HG02571 (cell line): ENCODE results near the gene HTR2C.
A peak's percentile ranks its signal among the peaks of the same experiment; 100 is the strongest.
"Not testable (repeated sequence)": the region's sequence is repeated elsewhere in the genome, so short reads cannot be mapped to it uniquely, and the experiment has no call there.

Experiments
- ATAC-seq: cut with Tn5 transposase; IDR thresholded peaks from one replicate; pipeline ENCODE4 v1.9.1; 2021; ENCODE audit warnings: mild to moderate bottlenecking, moderate library complexity; ENCODE audit not compliant: unreplicated experiment

Gene HTR2C

GRCh38 chrX:114583646-114584374, at the start of gene HTR2C:
TSS of gene HTR2C (plus strand) at chrX:114584086. CDS start at chrX:114726937, 142,851 bp downstream.
- ATAC-seq = no peak

DNA sequence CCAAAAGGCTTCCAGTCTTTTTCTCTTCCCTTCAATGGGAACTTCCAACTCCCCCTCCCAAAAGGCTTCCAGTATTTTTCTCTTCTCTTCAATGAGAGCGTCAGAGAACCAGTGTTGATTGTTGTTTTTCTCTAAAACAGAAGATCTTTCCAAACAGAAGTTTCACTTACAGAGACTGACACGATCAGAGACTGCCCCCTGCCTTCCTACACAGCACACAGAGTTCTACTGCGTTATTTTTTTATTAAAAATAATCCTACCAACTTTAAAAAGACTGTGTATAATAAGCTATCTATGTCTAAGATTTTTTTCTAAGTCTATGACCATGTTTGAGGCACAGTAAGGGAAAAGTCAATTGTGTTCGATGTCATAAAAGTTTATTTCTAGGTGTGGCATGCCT, 3.5 kb upstream of the HTR2C start:
- no peak for ATAC-seq

GRCh38 chrX:114581528-114582263, 2.2 kb upstream of the HTR2C start:
- no peak for ATAC-seq

DNA sequence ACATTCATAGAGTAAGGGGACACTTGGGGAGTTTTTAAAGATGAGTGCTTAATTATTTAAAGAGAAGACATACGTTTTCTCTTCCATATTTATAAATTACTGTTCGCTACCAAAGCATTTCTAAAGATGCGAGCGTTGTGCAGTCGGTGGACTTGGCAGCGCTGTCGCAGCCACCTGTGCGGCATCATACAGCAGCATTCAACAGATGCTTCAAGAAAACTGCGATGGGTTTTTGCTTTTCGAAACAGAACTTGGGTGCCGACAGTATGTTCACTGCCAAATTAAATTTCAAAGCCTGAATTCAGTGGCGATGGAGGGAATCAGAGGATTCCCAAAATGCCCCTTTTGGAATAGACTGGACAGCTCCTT, 1.6 kb upstream of the HTR2C start:
- no peak for ATAC-seq

DNA sequence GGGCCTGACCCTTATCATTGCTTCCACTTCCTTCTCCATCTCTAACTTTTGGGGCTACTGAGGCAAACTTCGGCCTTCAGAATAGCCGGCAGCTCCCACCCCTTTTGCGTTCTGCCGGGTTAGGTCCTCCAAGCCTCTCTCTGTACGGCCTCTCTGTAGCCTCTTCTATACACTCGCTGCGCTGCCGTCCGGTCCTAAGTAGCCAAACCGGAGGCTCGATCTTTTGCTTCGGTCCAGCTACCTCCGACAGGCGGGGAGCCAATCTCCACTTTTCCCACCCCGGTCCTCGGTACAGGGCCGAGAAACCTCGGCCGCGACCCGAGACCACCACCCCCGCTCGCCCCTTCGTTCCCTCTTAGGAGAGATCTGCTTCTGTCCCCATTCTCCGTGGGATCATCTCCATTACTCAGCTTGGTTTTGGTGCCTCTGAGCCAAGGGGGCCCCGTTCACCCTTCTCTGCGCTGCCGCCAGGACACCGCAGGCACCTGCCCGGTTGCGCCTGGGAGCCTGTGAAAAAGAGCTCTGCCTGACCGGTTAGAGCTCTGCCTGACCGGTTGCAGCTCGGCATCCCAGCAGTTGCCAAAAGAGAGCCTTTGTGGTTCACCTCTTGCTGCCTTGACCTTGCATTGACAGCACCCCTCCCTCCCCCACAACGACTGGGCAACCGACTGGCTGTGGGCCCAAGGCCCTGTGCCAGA, 1.0 kb upstream of the HTR2C start:
- ATAC-seq = no peak

GRCh38 chrX:114584375-114584943, 573 bp downstream of the HTR2C start:
- ATAC-seq = no peak

DNA sequence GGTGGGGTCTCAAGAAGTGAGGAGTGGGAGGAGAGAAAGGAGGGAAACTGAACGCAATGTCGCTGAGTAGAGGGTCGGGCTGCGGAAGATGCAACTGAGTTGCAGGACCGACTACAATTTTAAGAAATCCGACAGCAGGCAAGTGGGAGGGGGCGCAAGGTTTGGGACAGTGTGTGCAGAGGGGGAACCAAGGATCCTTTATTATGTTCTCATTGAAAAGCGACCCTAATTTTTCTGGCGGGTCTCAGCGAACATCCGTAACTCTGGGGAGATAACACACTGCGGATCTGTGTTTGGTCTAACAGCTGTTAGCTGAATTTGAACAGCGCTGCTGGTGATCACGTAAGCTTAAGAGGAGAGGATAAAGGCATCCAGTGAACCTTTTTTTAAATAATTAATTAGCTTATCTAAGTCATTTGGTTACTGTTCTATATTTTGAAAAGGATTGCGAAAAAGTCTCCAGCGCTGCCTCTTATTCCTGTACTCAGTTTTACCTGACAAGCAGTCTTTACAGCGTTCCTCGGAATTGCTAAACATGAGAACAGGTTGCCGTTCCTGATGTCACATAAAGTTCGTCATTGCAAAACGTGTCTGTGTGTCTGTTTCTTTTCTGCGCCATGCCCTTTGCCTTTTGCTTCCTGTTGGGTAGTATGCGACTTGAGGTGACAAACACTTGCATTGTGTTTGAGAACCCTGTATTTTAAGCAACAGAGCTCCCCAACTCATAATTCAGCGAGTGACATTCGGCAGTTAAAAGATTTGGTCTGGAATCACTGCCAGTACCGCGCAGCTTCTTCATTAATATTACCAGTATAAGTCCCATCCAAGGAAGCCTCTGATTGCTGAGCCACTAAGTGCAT, 1.3 kb downstream of the HTR2C start:
- ATAC-seq = no peak

GRCh38 chrX:114591121-114591520, 7.2 kb downstream of the HTR2C start:
- no peak for ATAC-seq

- ATAC-seq = no peak
These were observed 15.4 kb downstream of the HTR2C start for GRCh38 chrX:114599305-114599704.

GRCh38 chrX:114599911-114600310, 16.0 kb downstream of the HTR2C start:
- no peak for ATAC-seq

DNA sequence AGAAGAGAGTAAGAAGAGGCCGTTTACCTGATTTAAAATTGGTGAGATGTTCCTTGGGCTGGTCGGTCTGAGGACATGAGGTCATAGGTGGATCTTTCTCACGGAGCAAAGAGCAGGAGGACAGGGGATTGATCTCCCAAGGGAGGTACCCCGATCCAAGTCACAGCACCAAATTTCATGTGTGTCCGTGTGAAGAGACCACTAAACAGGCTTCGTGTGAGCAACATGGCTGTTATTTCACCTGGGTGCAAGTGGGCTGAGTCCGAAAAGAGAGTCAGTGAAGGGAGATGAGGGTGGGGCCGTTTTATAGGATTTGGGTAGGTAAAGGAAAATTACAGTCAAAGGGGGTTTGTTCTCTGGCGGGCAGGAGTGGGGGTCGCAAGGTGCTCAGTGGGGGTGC, 22.7 kb downstream of the HTR2C start:
- not testable (repeated sequence) for ATAC-seq

DNA sequence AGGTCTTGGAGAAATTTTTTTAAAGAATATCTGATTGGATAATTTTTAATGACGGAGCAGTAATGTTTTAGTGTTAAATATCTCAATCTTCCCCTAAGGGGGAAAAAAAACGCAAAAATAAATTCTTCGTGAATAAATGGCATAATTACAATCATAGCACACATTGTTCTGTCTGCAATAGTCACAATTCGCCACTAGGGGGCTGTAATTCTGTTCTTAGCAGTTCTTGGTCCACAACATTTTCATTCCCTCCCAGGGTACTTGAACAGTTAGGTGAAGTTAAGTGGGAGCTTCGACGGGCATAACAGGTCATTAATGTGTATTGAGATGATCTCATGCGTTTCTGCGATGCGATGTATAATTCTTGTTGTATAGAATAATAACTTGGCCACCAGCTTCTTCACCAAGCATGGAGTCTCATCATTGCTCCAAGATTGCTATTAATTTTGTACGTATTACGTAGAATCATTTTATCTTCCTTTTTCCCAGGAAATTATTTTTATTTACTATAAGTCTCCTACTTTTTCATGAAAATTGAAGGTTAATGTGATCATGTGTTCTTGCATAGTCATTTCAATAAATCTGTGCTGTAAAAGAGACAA, 27.2 kb downstream of the HTR2C start:
- peak; percentile 77 for ATAC-seq

GRCh38 chrX:114615765-114616164, 31.9 kb downstream of the HTR2C start:
- no peak for ATAC-seq

GRCh38 chrX:114619874-114620273, 36.0 kb downstream of the HTR2C start:
- no peak for ATAC-seq

DNA sequence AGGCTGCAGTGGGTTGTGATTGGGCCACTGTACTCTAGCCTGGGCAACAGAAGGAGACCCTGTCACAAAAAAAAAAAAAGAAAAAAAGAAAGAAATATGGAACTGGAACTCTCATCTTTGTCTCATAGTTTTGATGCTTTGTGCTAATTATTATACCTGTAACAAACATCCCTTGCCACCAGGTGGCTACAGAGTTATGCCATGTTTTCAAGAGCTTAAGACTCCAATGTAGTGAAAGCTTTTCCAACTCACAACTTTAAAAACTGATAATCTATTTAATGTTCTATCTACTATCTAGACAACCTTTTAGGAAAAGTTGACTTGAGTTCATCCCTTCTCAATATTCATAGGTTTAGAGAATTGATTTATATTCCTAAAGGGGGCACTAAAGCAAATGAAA, 42.4 kb downstream of the HTR2C start:
- no peak for ATAC-seq

- ATAC-seq = no peak
These were observed 52.1 kb downstream of the HTR2C start for GRCh38 chrX:114635986-114636385.

GRCh38 chrX:114650351-114650750, 66.5 kb downstream of the HTR2C start:
- no peak for ATAC-seq

DNA sequence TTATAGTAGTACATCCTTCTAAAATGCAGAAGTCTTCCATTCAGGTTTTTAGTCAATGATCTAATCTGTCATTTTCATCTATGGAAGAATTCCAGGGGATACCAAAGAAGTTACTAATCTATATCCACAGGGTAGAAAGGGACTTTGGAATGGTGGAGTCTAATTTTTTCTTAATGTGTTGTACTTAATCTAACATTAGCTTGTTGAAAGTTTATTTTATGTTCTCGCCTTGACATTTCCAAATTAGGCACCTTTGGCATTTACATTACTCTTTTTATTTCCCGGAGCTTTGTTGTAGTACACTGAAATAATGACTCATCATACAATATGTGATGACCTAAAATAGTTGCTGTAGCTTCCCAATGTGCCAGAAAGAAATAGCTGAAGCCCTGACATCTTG, 91.5 kb downstream of the HTR2C start:
- no peak for ATAC-seq

GRCh38 chrX:114700533-114700932, 116.6 kb downstream of the HTR2C start:
- ATAC-seq = not testable (repeated sequence)

GRCh38 chrX:114709406-114709805, 125.5 kb downstream of the HTR2C start:
- no peak for ATAC-seq
